HG03457 (cell line): Measurements from ENCODE around the gene APOBEC3G.

Experiments used
- ATAC-seq: cut with Tn5 transposase; IDR thresholded peaks from one replicate; pipeline ENCODE4 v1.9.1; 2021; ENCODE audit warnings: moderate number of reproducible peaks; ENCODE audit not compliant: unreplicated experiment

Gene APOBEC3G

DNA sequence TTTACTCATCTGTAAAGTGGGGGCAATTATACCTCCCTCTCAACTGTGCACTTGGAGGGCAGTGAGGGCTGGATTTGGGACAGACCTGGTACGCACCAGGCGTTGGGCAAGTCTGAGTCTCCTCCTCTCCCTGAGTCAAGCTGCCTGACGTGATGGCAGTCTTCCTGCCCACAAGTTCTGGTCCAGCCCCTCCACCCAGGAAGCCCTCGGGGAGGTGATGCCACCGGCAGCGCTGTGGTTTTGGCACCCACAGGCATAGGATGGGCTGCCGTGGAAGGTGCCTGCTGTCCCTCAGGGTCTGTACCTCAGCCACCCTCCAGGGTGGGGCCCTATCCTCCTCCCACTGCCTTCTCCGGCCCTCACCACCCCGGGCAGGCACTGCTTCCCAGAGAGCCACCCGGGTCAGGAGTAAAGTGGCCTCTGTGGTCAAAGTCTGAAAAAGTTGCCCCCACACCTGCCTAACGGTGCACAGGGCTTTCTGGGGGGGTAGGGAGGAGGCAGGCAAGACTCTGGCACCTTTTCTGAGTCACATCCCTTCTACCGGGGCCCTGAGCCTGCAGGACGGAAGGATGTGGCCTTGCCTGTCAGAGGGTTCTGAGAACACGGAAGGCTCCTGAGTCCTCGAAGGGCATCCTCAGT lies 13.5 kb downstream of the APOBEC3G start:
- ATAC-seq, result no peak

DNA sequence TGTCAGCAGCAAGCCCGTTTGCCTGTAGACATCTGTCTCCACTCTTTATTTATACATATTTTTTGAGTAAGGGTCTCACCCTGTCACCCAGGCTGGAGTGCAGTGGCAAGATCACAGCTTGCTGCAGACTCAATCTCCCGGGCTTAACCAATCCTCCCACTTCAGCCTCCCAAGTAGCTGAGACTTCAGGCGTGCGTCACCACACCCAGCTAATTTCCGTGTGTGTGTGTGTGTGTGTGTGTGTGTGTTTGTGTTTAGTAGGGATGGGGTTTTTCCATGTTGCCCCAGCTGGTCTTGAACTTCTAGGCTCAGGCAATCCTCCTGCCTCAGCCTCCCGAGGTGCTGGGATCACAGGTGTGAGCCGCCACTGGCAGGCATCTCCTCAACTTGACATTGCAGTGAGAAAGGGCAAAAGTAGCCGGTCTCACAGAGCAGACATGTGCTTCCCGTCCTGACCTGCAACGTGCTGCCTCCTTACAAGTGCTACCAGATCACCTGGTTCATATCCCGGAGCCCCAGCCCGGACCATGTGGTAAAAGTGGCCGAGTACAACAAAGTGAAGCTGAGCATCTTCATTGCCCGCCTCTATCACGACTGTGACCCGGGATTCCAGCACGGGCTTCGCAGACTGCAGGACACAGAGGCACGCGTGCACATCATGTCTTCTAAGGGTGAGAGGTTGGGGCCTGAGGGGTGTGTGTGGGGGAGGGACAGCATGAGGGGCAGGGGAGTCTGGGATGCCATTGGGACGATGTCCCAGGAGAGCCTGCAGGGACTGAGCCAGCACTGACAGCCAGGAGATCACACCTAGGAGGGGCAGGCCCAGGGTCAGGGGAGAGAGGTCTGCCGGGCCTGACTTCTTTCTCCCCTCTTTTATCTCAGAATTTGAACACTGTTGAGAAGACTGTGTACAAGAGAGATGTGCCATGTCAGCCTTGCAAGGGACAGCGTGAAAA lies 14.3 kb downstream of the APOBEC3G start:
- no peak for ATAC-seq

DNA sequence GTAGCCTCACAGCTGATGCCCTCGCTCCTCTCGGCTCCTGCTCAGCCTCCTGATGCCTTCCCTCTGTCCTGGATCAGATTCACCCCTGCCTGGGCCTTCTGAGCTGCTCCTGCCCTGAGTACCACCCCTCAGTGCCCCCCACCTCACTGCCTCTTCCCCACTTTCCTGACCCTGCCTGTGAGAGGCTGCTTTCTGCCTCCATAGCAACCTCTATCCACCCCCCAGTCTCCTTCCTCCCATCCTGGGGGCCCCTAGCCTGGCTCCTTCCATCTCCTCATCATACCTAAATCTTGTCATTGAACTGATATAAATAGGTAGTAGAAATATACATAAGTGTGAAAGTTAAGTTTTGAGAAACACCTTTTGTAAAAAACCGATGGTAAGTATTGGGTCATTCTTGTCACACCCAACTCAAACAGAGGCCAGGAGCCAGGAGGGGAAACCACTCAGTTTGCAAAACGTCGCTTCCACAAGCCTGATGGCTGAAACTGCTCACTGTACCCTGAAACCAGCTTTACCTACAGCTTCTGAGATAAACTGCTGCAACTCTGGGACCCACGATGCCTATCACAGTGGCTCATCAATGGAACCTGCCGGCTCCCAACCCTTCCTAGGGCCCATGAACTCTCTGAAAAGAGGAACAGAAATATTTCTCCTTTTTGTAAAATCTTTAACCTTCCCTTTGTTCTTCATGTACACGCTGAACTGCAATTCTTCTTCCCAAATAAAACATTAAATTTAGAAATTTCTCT lies 15.2 kb downstream of the APOBEC3G start:
- no peak for ATAC-seq

DNA sequence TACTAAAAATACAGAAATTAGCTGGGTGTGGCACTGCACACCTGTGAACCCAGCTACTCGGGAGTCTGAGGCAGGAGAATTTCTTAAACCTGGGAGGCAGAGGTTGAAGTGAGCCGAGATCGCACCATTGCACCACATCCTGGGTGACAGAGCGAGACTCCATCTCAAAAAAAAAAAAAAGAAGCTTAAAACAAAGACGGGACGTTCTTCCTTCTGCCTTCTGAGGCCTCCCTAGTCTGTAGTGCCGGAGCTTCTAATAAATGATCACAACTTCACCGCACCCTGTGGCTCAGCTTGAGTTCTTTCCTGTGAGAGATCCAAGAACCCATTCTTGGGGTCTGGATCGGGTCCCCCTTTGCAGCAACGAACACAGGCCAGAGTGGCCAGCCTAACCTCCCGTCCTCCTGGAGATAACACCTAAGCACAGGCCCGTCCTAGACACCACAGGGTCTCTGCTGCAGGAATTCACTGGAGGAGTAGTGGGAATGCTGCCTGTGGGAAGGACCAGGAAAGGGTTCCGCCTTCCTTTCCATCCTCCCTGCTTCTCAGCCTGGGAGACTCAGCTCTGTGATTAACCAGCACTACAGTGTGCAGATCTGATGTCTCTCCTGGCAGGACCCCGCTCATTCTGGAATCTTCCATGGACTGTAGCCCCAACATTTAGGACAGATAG lies 17.8 kb downstream of the APOBEC3G start:
- ATAC-seq, result no peak

DNA sequence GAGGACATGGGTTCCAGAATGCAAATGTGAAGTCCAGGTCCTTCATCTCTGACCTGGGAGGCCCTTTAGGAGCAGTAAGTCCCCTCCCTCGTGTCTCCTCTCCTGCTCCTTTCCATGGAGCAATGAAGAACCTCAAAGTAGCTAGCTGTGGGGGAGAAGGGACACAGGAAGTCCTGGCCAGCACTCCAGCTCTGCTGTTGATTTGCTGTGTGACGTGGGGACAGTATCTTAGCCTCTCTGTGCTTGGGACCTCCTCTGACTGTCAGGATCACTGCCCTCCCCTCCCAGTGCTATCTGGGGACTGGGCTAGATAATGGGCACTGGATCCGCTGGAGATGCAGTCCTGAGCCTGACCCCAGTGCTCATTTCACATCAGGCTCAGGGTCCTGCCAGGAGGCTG lies 18.9 kb downstream of the APOBEC3G start:
- ATAC-seq, result no peak

GRCh38 chr22:39097098-39098020 lies 20.3 kb downstream of the APOBEC3G start, which contains the start of gene APOBEC3H:
Gene APOBEC3H (plus strand): TSS chr22:39097244. CDS start chr22:39100279, 3,035 bp downstream.
- ATAC-seq, result no peak

DNA sequence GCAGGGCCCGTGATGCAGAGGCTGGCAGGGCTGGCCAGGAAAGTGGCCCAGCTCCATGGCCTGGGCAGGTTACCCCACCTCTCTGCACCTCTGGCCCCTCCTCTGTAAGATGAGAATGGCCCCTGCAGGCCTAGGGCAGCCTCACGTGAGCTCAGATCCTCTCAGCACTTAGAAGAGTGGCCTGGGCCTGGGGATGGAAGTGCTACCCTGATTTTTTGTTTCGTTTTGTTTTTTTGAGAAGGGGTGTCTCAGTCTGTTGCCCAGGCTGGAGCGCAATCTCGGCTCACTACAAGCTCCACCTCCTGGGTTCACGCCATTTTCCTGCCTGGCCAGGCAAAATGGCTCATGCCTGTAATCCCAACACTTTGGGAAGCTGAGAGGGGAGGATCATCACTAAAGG lies 21.0 kb downstream of the APOBEC3G start:
- no peak for ATAC-seq

- ATAC-seq, result no peak
Measured at GRCh38 chr22:39098576-39098975, 21.5 kb downstream of the APOBEC3G start.

DNA sequence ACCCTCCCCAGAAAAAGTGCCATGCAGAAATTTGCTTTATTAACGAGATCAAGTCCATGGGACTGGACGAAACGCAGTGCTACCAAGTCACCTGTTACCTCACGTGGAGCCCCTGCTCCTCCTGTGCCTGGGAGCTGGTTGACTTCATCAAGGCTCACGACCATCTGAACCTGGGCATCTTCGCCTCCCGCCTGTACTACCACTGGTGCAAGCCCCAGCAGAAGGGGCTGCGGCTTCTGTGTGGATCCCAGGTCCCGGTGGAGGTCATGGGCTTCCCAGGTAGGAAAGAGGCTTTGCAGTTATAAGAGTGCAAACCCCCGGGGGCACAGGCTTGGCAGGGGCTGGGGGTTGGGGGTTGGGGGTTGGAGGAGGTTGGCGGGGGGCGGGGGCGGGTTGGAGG lies 24.2 kb downstream of the APOBEC3G start:
- no peak for ATAC-seq

DNA sequence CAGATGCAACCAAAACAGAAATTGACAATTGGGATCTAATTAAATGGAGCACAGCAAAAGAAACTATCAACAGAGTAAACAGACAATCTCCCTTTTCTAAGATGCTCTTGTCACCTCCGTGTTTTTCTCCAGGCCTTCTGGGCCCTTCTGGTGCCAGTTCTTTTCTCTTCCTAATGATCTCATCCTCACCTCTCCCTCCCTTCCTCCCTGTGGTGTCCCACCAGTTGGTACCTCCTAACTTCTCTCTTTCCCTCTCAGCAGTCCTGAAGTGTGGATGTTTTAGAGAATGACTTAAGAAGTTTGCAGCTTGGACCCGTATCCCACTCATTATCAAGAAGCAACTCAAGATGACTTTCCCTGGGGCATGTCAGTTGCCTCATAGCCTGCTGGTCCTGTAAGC lies 26.4 kb downstream of the APOBEC3G start:
- ATAC-seq, result no peak

DNA sequence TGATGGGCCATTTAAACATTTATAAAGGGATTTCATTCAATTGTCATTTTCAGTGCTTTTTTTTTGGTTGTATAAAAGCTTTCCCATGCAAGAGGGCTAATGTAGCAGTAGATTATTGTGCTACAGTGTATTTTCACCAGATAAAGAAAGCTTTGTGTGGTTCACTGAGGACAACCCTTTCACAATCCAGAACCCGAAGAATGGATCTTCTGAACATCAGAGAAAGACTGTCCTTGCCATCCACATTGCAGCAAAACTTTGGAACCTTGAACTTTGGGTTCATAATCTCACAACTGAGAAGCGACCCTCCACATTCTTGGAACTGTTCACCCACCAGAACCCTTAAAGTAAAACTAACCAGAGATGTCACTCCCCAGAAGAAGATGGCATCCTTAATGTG lies 29.3 kb downstream of the APOBEC3G start:
- no peak for ATAC-seq

DNA sequence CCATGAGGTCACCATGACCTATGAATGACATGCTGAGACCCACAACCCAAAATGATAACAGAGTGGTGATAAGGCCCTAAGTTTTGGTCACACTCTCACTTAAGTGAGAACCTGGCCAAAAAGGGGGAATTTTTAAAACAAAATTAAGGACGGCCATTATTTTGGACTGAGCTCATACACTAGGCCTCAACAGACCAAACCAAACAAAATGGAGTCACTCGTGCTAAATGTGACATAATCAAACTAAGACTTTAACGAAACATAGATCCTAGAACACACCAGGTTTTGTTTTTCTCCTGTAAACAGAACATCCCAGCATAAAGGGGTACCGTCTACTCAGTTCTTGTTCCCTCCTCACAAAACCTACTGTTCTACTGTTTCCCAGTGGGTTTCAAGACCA lies 31.4 kb downstream of the APOBEC3G start:
- no peak for ATAC-seq

DNA sequence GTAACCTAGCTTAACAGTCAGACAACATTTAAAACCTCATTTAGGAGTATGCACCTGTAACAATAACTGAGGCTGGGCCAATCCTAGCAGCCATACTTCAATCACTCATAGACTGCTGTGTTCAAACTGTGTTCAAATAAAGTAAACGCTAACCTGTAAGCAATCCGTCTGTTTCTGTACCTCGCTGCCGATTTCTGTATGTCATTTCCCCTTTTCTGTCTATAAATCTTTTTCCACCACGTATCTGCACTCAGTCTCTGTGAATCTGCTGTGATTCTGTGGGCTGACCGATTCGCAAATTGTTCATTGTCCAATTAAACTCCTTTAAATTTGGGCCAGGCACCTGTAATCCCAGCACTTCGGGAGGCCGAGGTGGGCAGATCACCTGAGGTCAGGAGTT lies 32.3 kb downstream of the APOBEC3G start:
- no peak for ATAC-seq

GRCh38 chr22:39110631-39111561 lies 33.8 kb downstream of the APOBEC3G start:
- no peak for ATAC-seq

DNA sequence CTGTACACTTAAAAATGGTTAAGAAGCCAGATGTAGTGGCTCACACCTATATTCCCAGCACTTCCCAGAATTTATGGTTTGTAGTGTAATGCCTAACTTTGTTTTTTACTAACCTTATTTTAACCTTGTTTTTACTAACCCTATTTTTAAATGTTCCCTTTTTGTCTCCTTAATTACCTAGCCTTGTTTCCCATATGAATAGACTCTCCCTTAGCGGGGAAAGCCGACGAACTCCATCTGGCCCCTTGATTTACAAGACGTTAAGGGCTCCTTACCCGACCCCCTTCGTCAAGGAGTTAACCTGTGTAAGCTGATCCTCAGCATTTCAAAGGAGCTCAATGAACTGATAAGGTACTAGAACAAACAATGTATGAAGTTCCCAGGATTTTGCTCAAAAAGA lies 37.0 kb downstream of the APOBEC3G start:
- no peak for ATAC-seq

GRCh38 chr22:39115570-39115969 lies 38.5 kb downstream of the APOBEC3G start:
- no peak for ATAC-seq

DNA sequence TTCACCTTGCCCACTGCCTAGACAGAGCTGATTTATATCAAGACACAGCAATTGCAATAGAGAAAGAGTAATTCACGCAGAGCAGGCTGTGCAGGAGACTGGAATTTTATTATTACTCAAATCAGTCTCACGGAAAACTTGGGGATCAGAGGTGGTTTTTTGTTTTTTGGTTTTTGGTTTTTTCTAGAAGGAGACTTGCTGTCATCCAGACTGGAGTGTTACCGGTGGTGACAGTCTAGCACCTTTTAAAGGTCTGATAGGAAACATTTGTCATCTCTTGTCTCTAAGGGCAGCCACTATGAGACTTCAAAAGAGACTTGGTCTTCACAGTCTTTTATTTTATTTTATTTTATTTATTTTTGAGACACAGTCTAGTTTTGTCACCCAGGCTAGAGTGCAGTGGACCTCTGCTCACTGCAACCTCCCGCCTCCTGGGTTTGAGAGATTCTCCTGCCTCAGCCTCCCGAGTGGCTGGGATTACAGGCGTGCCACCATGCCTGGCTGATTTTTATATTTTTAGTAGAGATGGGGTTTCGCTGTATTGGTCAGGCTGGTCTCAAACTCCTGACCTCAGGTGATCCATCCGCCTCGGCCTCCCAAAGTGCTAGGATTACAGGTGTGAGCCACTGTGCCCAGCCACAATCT lies 39.0 kb downstream of the APOBEC3G start:
- no peak for ATAC-seq

DNA sequence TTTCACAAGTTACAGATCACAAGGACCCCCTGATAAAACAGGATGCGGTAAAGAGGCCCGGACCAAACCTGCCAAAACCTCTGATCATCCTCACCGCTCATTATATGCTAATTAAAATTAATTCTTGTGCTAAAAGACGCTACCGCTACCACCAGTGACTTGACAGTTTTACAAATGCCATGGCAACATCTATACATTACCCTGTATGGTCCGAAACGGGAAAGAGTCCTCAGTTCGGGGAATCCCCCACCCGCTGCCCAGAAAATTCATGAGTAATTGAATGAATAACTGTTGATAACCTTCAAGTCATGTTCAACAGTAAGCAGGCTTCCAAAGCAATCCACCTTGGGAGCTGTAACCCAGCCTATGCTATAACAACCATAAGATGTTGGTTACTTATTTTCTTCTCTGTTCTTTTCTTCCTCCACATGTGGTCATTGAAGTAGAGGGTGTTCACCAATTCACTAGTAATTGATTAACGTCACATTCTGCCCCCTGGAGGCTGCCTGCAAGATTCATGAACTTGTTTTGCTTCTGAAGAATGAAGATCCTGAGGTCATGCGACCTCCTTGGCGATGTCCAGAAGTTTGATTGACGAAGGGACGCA lies 40.6 kb downstream of the APOBEC3G start:
- ATAC-seq, result no peak
